ES-I3 (cell line): ENCODE data around the gene SEC61B.

Source experiments
- H3K36me3 ChIP-seq: 2 replicates; pipeline ENCODE4 v1.6.1; 2013; ENCODE audit warnings: mild to moderate bottlenecking, low read length, control low read depth, moderate library complexity; ENCODE audit not compliant: insufficient read depth
- H3K4me1 ChIP-seq: 2 replicates; pipeline ENCODE4 v1.6.1; 2013; ENCODE audit warnings: mild to moderate bottlenecking, control low read depth, low read length; ENCODE audit not compliant: insufficient read depth
- H3K9ac ChIP-seq: 2 replicates; pipeline ENCODE4 v1.6.1; 2013; ENCODE audit warnings: low read depth, mild to moderate bottlenecking, low read length, moderate library complexity
- H3K9me3 ChIP-seq: 2 replicates; pipeline ENCODE4 v1.6.1; 2013; ENCODE audit warnings: mild to moderate bottlenecking, low read length, moderate library complexity; ENCODE audit not compliant: control insufficient read depth, insufficient read depth

SEC61B gene

GRCh38 chr9:99221621-99222415, at the start of gene SEC61B, which contains the start of gene ALG2:
TSS of gene SEC61B (plus strand) at chr9:99222282. CDS start at chr9:99222364, 82 bp downstream.
TSS of gene ALG2 (minus strand) at chr9:99221942. CDS start at chr9:99221894, 48 bp downstream.
- H3K36me3 ChIP-seq, result peaks cover 23% of the 10 kb centered on the region
- H3K9ac ChIP-seq, result peak within 1 kb of the TSS; percentile 92
- no peaks in the 10 kb centered on the region for H3K4me1 ChIP-seq
- no peaks in the 10 kb centered on the region for H3K9me3 ChIP-seq

GRCh38 chr9:99173570-99174504, 48.2 kb upstream of the SEC61B start:
- Histone ChIP-seq H3K4me1 (peaks cover 23% of the 10 kb centered on the region), H3K36me3 (no peaks in the 10 kb centered on the region), H3K9ac (no peak overlapping the region), H3K9me3 (no peaks in the 10 kb centered on the region)

- Histone ChIP-seq H3K36me3 (no peaks in the 10 kb centered on the region), H3K9me3 (no peaks in the 10 kb centered on the region), H3K4me1 (peaks cover 9% of the 10 kb centered on the region), H3K9ac (no peak overlapping the region)
Measured at GRCh38 chr9:99176527-99177013, 45.5 kb upstream of the SEC61B start.

GRCh38 chr9:99177576-99178366, 44.3 kb upstream of the SEC61B start:
- Histone ChIP-seq H3K9ac (no peak overlapping the region), H3K4me1 (peaks cover 9% of the 10 kb centered on the region), H3K9me3 (no peaks in the 10 kb centered on the region), H3K36me3 (no peaks in the 10 kb centered on the region)

- Histone ChIP-seq H3K9ac (no peak overlapping the region), H3K4me1 (peaks cover 9% of the 10 kb centered on the region), H3K9me3 (no peaks in the 10 kb centered on the region), H3K36me3 (no peaks in the 10 kb centered on the region)
Measured at GRCh38 chr9:99178912-99179872, 42.9 kb upstream of the SEC61B start.

- peaks cover 9% of the 10 kb centered on the region for H3K4me1 ChIP-seq
- H3K9me3 ChIP-seq, result no peaks in the 10 kb centered on the region
- no peaks in the 10 kb centered on the region for H3K36me3 ChIP-seq
- no peak overlapping the region for H3K9ac ChIP-seq
Measured at GRCh38 chr9:99180199-99180598, 41.9 kb upstream of the SEC61B start.

GRCh38 chr9:99180662-99181061, 41.4 kb upstream of the SEC61B start:
- Histone ChIP-seq H3K4me1 (peaks cover 9% of the 10 kb centered on the region), H3K9me3 (no peaks in the 10 kb centered on the region), H3K9ac (no peak overlapping the region), H3K36me3 (no peaks in the 10 kb centered on the region)

- Histone ChIP-seq H3K9me3 (no peaks in the 10 kb centered on the region), H3K4me1 (peaks cover 8% of the 10 kb centered on the region), H3K36me3 (no peaks in the 10 kb centered on the region), H3K9ac (no peak overlapping the region)
Measured at GRCh38 chr9:99181206-99181605, 40.9 kb upstream of the SEC61B start.

GRCh38 chr9:99181621-99182020, 40.5 kb upstream of the SEC61B start:
- H3K9me3 ChIP-seq, result no peaks in the 10 kb centered on the region
- H3K4me1 ChIP-seq, result peaks cover 4% of the 10 kb centered on the region
- H3K9ac ChIP-seq, result no peak overlapping the region
- H3K36me3 ChIP-seq, result no peaks in the 10 kb centered on the region

GRCh38 chr9:99182356-99182755, 39.7 kb upstream of the SEC61B start:
- Histone ChIP-seq H3K36me3 (no peaks in the 10 kb centered on the region), H3K9me3 (no peaks in the 10 kb centered on the region), H3K9ac (no peak overlapping the region), H3K4me1 (peaks cover 8% of the 10 kb centered on the region)

GRCh38 chr9:99183616-99184015, 38.5 kb upstream of the SEC61B start:
- Histone ChIP-seq H3K36me3 (no peaks in the 10 kb centered on the region), H3K4me1 (peaks cover 9% of the 10 kb centered on the region), H3K9me3 (no peaks in the 10 kb centered on the region), H3K9ac (no peak overlapping the region)

- no peaks in the 10 kb centered on the region for H3K9me3 ChIP-seq
- peaks cover 9% of the 10 kb centered on the region for H3K4me1 ChIP-seq
- H3K36me3 ChIP-seq, result no peaks in the 10 kb centered on the region
- H3K9ac ChIP-seq, result no peak overlapping the region
Measured at GRCh38 chr9:99184110-99184474, 38.0 kb upstream of the SEC61B start.
